Esophagus muscularis mucosa (tissue), 4 donors: ENCODE data around the gene TTBK1. TPM values are rescaled to one million over a fixed set of nuclear protein-coding genes. Genes with fewer than 3 reads are reported as not detected.

Source experiments
- DNase-seq: peaks from one replicate; pipeline ENCODE4 v3.0.0-alpha.2; 2017; ENCODE audit errors: extremely low spot score
- H3K27ac ChIP-seq, 4 donors: fragments of 200-600 bp; sonication (generic); replicated peaks in 1 of 4; 1 replicate in 3 of 4; 2 replicates in 1 of 4; pipeline ENCODE4 v1.5.1; 2016 to 2019; ENCODE audit warnings: mild to moderate bottlenecking in 1 of 4
- H3K27me3 ChIP-seq, 4 donors: fragments of 200-600 bp; sonication (generic); one replicate each; pipeline versions ENCODE4 v1.5.1 to v1.6.0; 2016 to 2019
- H3K36me3 ChIP-seq, 4 donors: fragments of 200-600 bp; sonication (generic); one replicate each; pipeline ENCODE4 v1.5.1; 2016 to 2019
- H3K4me1 ChIP-seq, 4 donors: fragments of 200-600 bp; sonication (generic); one replicate each; pipeline ENCODE4 v1.5.1; 2016 to 2019
- H3K4me3 ChIP-seq, 4 donors: fragments of 200-600 bp; sonication (generic); 1 replicate in 2 of 4; 2 replicates in 2 of 4; pipeline ENCODE4 v1.5.1; 2016 to 2019; ENCODE audit warnings: mild to moderate bottlenecking in 4 of 4, moderate library complexity in 1 of 4
- H3K9me3 ChIP-seq, 4 donors: fragments of 200-600 bp; sonication (generic); 1 replicate in 3 of 4; 2 replicates in 1 of 4; pipeline ENCODE4 v1.5.1; 2016 to 2019
- EP300 ChIP-seq: sonication (generic); formaldehyde crosslinking; IDR thresholded peaks from one replicate; pipeline ENCODE4 v1.6.1; 2017; ENCODE audit warnings: antibody characterized with exemption
- POLR2A ChIP-seq: fragments of 450-650 bp; IDR thresholded peaks from one replicate; pipeline ENCODE4 v1.6.1; 2017; ENCODE audit warnings: antibody characterized with exemption, moderate library complexity, mild to moderate bottlenecking, low read depth
- POLR2AphosphoS5 ChIP-seq, 2 donors: sonication (generic); formaldehyde crosslinking; IDR thresholded peaks; one replicate each; pipeline ENCODE4 v1.6.1; 2017; ENCODE audit warnings: antibody characterized with exemption in 2 of 2
- WGBS: methylation state at CpG from one replicate; pipeline ENCODE4 v1.1.5; 2018; 5-methylcytosine and 5-hydroxymethylcytosine counted together
- intact Hi-C: fragments of 100-400 bp; cut with DNase I; formaldehyde crosslinking; loops from one replicate; pipeline ENCODE4 v1.15.1; 2023
- total RNA-seq, 4 donors: library from RNA; depleted of rRNA; stranded (reverse); fragments of >200 nt; gene quantifications; one replicate each; pipeline versions ENCODE4 v1.1.0 to v1.2.1, GENCODE V29; 2016
- TF ChIP-seq, protein P1 (sequence below), 3 experiments: fragments of 200-600 bp in 2 of 3; fragments of 450-650 bp in 1 of 3; sonication (generic) in 2 of 3; IDR thresholded peaks; one replicate each; pipeline ENCODE4 v1.5.1; 2017 to 2019; ENCODE audit warnings: antibody characterized with exemption in 3 of 3, mild to moderate bottlenecking in 2 of 3, moderate library complexity in 1 of 3

The TTBK1 gene
- total RNA-seq, 4 donors from 2014 or later, result under 0.01 to 0.29 (median 0.03) TPM

- no peaks in the 10 kb centered on the region for H3K27me3 ChIP-seq
- no peaks in the 10 kb centered on the region for H3K9me3 ChIP-seq
- no peak for TF ChIP-seq POLR2A
- peak in 1 of 2 donors; percentile 31 for TF ChIP-seq POLR2AphosphoS5 (IDR thresholded peaks at IDR 0.05)
- TF ChIP-seq, protein P1, sequence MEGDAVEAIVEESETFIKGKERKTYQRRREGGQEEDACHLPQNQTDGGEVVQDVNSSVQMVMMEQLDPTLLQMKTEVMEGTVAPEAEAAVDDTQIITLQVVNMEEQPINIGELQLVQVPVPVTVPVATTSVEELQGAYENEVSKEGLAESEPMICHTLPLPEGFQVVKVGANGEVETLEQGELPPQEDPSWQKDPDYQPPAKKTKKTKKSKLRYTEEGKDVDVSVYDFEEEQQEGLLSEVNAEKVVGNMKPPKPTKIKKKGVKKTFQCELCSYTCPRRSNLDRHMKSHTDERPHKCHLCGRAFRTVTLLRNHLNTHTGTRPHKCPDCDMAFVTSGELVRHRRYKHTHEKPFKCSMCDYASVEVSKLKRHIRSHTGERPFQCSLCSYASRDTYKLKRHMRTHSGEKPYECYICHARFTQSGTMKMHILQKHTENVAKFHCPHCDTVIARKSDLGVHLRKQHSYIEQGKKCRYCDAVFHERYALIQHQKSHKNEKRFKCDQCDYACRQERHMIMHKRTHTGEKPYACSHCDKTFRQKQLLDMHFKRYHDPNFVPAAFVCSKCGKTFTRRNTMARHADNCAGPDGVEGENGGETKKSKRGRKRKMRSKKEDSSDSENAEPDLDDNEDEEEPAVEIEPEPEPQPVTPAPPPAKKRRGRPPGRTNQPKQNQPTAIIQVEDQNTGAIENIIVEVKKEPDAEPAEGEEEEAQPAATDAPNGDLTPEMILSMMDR (IDR thresholded peaks at IDR 0.05), result peak; percentile 66 to 84 (median 80)
- no peak for TF ChIP-seq EP300
- H3K27ac ChIP-seq, result no peak overlapping the region
- intact Hi-C loops, result loop anchor here (1.0 to 5.0 kb wide), 2 partner anchors 71 to 244 kb away; no protein-coding TSS in a partner anchor
- DNase-seq, result no peak
- no peaks in the 10 kb centered on the region for H3K36me3 ChIP-seq
- peaks cover 11 to 15% (median 14%) of the 10 kb centered on the region in 4 donors for H3K4me1 ChIP-seq
- WGBS, result 55% methylated on average over 12 of the region's 12 CpGs
- no peak overlapping the region for H3K4me3 ChIP-seq
These were observed 20.3 kb downstream of the TTBK1 start for GRCh38 chr6:43263314-43264178.

DNA sequence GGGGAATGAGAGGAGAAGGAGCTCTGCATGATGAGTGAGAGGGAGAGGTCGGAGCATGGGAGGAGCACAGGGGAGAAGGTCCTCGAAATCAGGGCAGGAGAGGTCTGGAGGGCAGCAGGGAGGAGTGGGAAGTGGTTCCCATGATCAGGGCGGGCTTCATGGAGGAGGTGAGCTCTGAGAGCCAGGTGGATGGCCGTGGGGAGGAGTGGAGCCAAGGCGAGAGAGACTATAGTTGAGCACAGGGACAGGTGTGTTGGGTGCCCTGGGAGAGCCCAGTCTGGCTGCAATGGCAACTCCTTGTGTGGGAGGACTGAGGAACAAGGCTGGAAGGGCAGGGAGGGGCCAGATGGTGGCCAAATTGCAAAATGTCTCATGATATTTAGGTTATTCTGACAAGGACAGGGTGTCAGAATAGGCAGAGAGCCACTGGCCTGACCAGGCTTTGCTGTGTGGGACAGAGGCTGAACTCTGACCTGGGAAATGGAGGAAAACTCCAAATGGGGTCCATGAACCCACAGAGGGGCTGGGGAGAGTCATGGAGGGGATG lies 21.4 kb downstream of the TTBK1 start:
- Histone ChIP-seq H3K27me3 (no peaks in the 10 kb centered on the region), H3K4me3 (no peak overlapping the region), H3K4me1 (peaks cover 22 to 26% (median 25%) of the 10 kb centered on the region in 4 donors), H3K27ac (no peak overlapping the region), H3K9me3 (no peaks in the 10 kb centered on the region), H3K36me3 (no peaks in the 10 kb centered on the region)
- 89% methylated on average over 5 of the region's 5 CpGs for WGBS
- TF ChIP-seq, protein P1 (IDR thresholded peaks at IDR 0.05), result no peak
- TF ChIP-seq EP300 (no peak), POLR2A (no peak), POLR2AphosphoS5 (IDR thresholded peaks at IDR 0.05) (no peak)
- intact Hi-C loops, result loop anchor here (5.0 kb wide), 1 partner anchor 243 kb away; no protein-coding TSS in a partner anchor
- DNase-seq, result no peak

- intact Hi-C loops, result no loop called here
- WGBS, result 79% methylated on average over 6 of the region's 6 CpGs
These were observed 22.3 kb downstream of the TTBK1 start for GRCh38 chr6:43265564-43265963.

GRCh38 chr6:43267619-43268354 lies 24.5 kb downstream of the TTBK1 start:
- TF ChIP-seq, protein P1 (IDR thresholded peaks at IDR 0.05), result no peak
- TF ChIP-seq POLR2A (no peak), EP300 (no peak), POLR2AphosphoS5 (IDR thresholded peaks at IDR 0.05) (no peak)
- WGBS, result 66% methylated on average over 7 of the region's 7 CpGs
- intact Hi-C loops, result no loop called here
- Histone ChIP-seq H3K27ac (peak overlapping the region; percentile 71 to 88 (median 83)), H3K36me3 (no peaks in the 10 kb centered on the region), H3K27me3 (no peaks in the 10 kb centered on the region), H3K4me3 (no peak overlapping the region), H3K4me1 (peaks cover 31 to 42% (median 35%) of the 10 kb centered on the region in 4 donors), H3K9me3 (no peaks in the 10 kb centered on the region)
- DNase-seq, result no peak

More at GRCh38 chr6:43265564-43265963, 22.3 kb downstream of the TTBK1 start:
- Histone ChIP-seq H3K27me3 (no peaks in the 10 kb centered on the region), H3K9me3 (no peaks in the 10 kb centered on the region), H3K36me3 (no peaks in the 10 kb centered on the region), H3K4me3 (no peak overlapping the region), H3K27ac (no peak overlapping the region), H3K4me1 (peaks cover 31 to 35% (median 32%) of the 10 kb centered on the region in 4 donors)
- no peak for DNase-seq
- TF ChIP-seq EP300 (no peak), POLR2AphosphoS5 (IDR thresholded peaks at IDR 0.05) (no peak), POLR2A (no peak)
- TF ChIP-seq, protein P1 (IDR thresholded peaks at IDR 0.05), result no peak
